PC-9 (cell line): ENCODE results near the gene TNC. TPM values are rescaled to one million over a fixed set of nuclear protein-coding genes. Genes with fewer than 3 reads are reported as not detected.
A peak's percentile ranks its signal among the peaks of the same experiment; 100 is the strongest.

ENCODE experiments used
- Bru-seq: library from RNA; stranded (reverse); fragments of 400-500 nt; gene quantifications from one replicate; lab custom pipeline; 2021; lab: Mats Ljungman, UMichigan
- BruChase-seq, 2 experiments: library from RNA; stranded (reverse); fragments of 400-500 nt; gene quantifications; one replicate each; lab custom pipeline; 2021; lab: Mats Ljungman, UMichigan
- BruUV-seq: library from RNA; stranded (reverse); fragments of 400-500 nt; replicated peaks from 2 replicates; lab custom pipeline; 2021; lab: Mats Ljungman, UMichigan
- CTCF ChIA-PET: fragments of 300-600 bp; sonication (Branson Sonifier 250); formaldehyde crosslinking; loops from one replicate; lab custom pipeline; 2022; ENCODE audit warnings: antibody characterized with exemption; lab: Charles Lee
- POLR2A ChIA-PET: fragments of 300-600 bp; sonication (Branson Sonifier 250); formaldehyde crosslinking; loops from one replicate; lab custom pipeline; 2022; ENCODE audit warnings: antibody characterized with exemption; ENCODE audit not compliant: unreplicated experiment; lab: Charles Lee
- DNase-seq, 2 experiments: peaks; one replicate each; pipeline versions ENCODE4 v3.0.0 to v3.0.0-alpha.2; 2015 to 2022; ENCODE audit warnings: mixed read lengths in 1 of 2
- H2AFZ ChIP-seq: fragments of 200-600 bp; sonication (generic); 2 replicates; pipeline ENCODE4 v1.8.1; 2017; ENCODE audit warnings: antibody characterized with exemption
- H3F3A ChIP-seq: fragments of 200-600 bp; sonication (generic); 2 replicates; pipeline ENCODE4 v1.8.1; 2017; ENCODE audit warnings: antibody characterized with exemption, mild to moderate bottlenecking, low read depth; ENCODE audit not compliant: insufficient read depth
- H3K27ac ChIP-seq: fragments of 200-600 bp; sonication (generic); 2 replicates; pipeline ENCODE4 v1.6.1; 2016; ENCODE audit warnings: mixed run types
- H3K27me3 ChIP-seq: fragments of 200-600 bp; sonication (generic); 2 replicates; pipeline ENCODE4 v1.6.1; 2016; ENCODE audit warnings: low read depth, mixed run types; ENCODE audit not compliant: insufficient read depth
- H3K36me3 ChIP-seq: fragments of 200-600 bp; sonication (generic); 2 replicates; pipeline ENCODE4 v1.6.1; 2016; ENCODE audit warnings: low read depth, mixed run types
- H3K4me1 ChIP-seq: fragments of 200-600 bp; sonication (generic); replicated peaks from 2 replicates; pipeline ENCODE4 v1.6.1; 2016; ENCODE audit warnings: mixed run types; ENCODE audit not compliant: insufficient read depth
- H3K4me2 ChIP-seq: fragments of 200-600 bp; sonication (generic); 2 replicates; pipeline ENCODE4 v1.6.1; 2017; ENCODE audit warnings: mixed run types
- H3K4me3 ChIP-seq: fragments of 200-600 bp; sonication (generic); 2 replicates; pipeline ENCODE4 v1.6.1; 2016; ENCODE audit warnings: mixed run types
- H3K79me2 ChIP-seq: fragments of 200-600 bp; sonication (generic); 2 replicates; pipeline ENCODE4 v1.6.1; 2017; ENCODE audit warnings: low read depth, mixed run types
- H3K9me2 ChIP-seq: fragments of 200-600 bp; sonication (generic); 2 replicates; pipeline ENCODE4 v1.8.1; 2017; ENCODE audit warnings: mild to moderate bottlenecking; ENCODE audit not compliant: insufficient read depth
- H3K9me3 ChIP-seq: fragments of 200-600 bp; sonication (generic); 2 replicates; pipeline ENCODE4 v1.8.1; 2016; ENCODE audit warnings: low read depth; ENCODE audit not compliant: insufficient read depth
- H4K20me1 ChIP-seq: fragments of 200-600 bp; sonication (generic); 2 replicates; pipeline ENCODE4 v1.8.1; 2017; ENCODE audit not compliant: insufficient read depth
- EZH2 ChIP-seq: fragments of 200-600 bp; sonication (generic); IDR thresholded peaks from 2 replicates; pipeline ENCODE4 v1.8.0; 2017; ENCODE audit warnings: antibody characterized with exemption, low read depth
- intact Hi-C: fragments of 100-400 bp; cut with micrococcal nuclease; formaldehyde crosslinking; loops from one replicate; pipeline ENCODE4 v1.10.0; 2022; ENCODE audit not compliant: unreplicated experiment
- long read RNA-seq: library from polyadenylated mRNA; stranded (forward); transcript quantifications from one replicate; pipeline ENCODE4 v2.0.0, GENCODE V29; 2022
- total RNA-seq: library from RNA; stranded (reverse); gene quantifications from 2 replicates; pipeline ENCODE4 v1.2.3, GENCODE V29; 2021
- TF ChIP-seq, protein P1 (sequence below): fragments of 200-600 bp; sonication (generic); conservative IDR thresholded peaks from 2 replicates; pipeline ENCODE4 v1.6.1; 2017; ENCODE audit warnings: mixed run types, antibody characterized with exemption, mild to moderate bottlenecking, moderate library complexity

Gene TNC
- 1.1 and 1.9 TPM in 2 replicates for total RNA-seq
- percentile 14 among the genes with signal in this experiment for Bru-seq, nascent RNA
- BruChase-seq, experiment 1, labeled RNA remaining after a 2-hour chase = percentile 13 among the genes with signal in this experiment
- BruChase-seq, experiment 2, labeled RNA remaining after a 6-hour chase = percentile 17 among the genes with signal in this experiment
- long read RNA-seq, partial matches to known transcripts = 0 of 1 reads
- long read RNA-seq, other reads (novel, unspliced or antisense) = 1 of 1 reads

DNA sequence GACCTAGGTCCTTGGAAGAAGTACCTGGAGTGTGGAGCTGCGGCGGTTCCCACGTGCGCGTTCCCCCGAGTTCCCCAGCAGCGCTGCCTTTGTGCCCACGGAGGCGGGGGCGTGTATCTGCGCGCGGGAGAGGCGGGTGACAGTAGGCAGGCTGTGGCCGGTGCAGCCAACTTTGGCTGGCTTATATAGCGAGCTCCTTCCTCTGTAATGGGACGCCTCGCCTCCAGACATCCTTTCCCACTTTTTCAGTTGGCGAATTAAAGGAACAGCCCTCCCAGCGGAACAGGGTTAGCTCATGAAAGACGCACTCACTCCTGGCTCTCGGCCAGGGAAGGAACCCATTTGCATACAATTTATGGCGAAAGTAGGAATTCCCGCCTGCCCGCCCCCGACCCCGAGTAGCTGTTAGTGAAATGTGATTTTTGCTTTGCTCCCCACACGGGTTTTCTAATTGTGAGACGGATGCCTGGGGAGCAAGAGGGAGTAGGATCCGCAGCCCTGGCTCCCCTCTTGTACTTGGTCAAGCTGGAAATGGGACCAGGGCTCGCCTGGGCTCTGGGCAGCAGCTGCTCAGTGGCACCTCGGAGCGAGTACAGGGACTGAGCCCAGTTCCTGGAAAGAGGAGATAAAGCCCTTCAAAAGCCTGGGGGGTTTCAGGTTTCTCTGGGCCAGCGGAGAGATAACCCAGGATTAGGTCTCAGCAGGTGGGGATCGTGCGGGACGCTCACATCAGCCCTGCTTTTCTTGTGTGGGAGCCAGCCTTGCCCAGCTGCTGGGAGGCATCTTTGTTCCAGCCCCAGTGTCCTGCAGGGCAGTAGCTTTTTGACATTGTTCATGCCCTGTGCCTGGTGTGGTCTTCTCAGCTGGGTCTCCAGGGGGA lies at the start of gene TNC:
TSS of gene TNC (minus strand) at position 159 of the 880 bp plus-strand sequence. CDS start 27,139 bp downstream, outside the sequence.
- Histone ChIP-seq H3K4me1 (peaks cover 64% of the 10 kb centered on the region), H3F3A (peaks cover 50% of the 10 kb centered on the region), H3K27ac (peak within 1 kb of the TSS; percentile 17; the same call in 1 of the 2 replicates), H3K27me3 (peaks cover 1% of the 10 kb centered on the region; the same call in 1 of the 2 replicates), H3K4me3 (peak within 1 kb of the TSS; percentile 48; the same call in 1 of the 2 replicates), H2AFZ (peak within 1 kb of the TSS; percentile 17; the same call in 1 of the 2 replicates), H3K36me3 (no peaks in the 10 kb centered on the region), H3K4me2 (peak within 1 kb of the TSS; percentile 85), H3K9me3 (no peaks in the 10 kb centered on the region), H4K20me1 (no peaks in the 10 kb centered on the region; the same call in 1 of the 2 replicates), H3K79me2 (no peaks in the 10 kb centered on the region), H3K9me2 (no peaks in the 10 kb centered on the region)
- CTCF ChIA-PET = interaction anchor here (0.6 to 0.7 kb wide), 2 partner anchors 294 to 470 kb away, joined by 3 read pairs; no protein-coding TSS in a partner anchor
- intact Hi-C loops = loop anchor here (5.0 kb wide), 3 partner anchors 39 to 404 kb away; no protein-coding TSS in a partner anchor
- no peak for TF ChIP-seq EZH2
- TF ChIP-seq, protein P1, sequence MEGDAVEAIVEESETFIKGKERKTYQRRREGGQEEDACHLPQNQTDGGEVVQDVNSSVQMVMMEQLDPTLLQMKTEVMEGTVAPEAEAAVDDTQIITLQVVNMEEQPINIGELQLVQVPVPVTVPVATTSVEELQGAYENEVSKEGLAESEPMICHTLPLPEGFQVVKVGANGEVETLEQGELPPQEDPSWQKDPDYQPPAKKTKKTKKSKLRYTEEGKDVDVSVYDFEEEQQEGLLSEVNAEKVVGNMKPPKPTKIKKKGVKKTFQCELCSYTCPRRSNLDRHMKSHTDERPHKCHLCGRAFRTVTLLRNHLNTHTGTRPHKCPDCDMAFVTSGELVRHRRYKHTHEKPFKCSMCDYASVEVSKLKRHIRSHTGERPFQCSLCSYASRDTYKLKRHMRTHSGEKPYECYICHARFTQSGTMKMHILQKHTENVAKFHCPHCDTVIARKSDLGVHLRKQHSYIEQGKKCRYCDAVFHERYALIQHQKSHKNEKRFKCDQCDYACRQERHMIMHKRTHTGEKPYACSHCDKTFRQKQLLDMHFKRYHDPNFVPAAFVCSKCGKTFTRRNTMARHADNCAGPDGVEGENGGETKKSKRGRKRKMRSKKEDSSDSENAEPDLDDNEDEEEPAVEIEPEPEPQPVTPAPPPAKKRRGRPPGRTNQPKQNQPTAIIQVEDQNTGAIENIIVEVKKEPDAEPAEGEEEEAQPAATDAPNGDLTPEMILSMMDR = no peak
- BruUV-seq = no TSS peak
- POLR2A ChIA-PET = interaction anchor here (0.7 kb wide), 1 partner anchor 305 kb away, joined by 6 read pairs; no protein-coding TSS in a partner anchor
- peak in 1 of 2 experiments; percentile 55 for DNase-seq

DNA sequence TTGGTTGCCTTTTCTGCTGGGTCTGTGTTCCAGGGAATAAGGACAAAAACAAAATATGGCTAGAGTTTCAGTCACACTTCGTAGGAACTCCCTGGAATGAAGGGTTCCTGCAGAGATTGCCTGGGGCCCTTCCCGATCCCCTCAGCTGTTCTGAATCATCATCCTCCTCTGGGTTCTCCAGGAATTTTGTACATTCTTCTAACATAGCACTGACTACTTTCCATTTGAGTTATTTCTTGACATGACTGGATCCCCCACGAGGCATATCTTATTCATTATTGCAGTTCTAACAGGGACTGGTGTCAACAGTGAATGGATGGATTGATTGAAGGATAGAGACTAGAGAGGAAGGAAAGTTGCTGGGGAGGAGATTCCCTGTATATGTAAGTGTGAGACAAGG lies 49.2 kb upstream of the TNC start:
- Histone ChIP-seq H3K9me2 (no peaks in the 10 kb centered on the region), H3K79me2 (no peaks in the 10 kb centered on the region), H3K9me3 (no peaks in the 10 kb centered on the region), H4K20me1 (no peaks in the 10 kb centered on the region), H3K27me3 (no peaks in the 10 kb centered on the region), H3K4me3 (no peak overlapping the region), H3K36me3 (no peaks in the 10 kb centered on the region), H3K27ac (no peak overlapping the region), H3F3A (peaks cover 15% of the 10 kb centered on the region), H2AFZ (no peak overlapping the region), H3K4me1 (peaks cover 27% of the 10 kb centered on the region), H3K4me2 (peak overlapping the region; percentile 14; the same call in 1 of the 2 replicates)
- ChIA-PET CTCF (no interaction called here), POLR2A (no interaction called here)
- intact Hi-C loops = loop anchor here (2.0 kb wide), 1 partner anchor 46 kb away; no protein-coding TSS in a partner anchor
- no peak for TF ChIP-seq EZH2
- TF ChIP-seq, protein P1 = no peak
- peak; percentile 54 to 75 for DNase-seq
- no TSS peak for BruUV-seq

DNA sequence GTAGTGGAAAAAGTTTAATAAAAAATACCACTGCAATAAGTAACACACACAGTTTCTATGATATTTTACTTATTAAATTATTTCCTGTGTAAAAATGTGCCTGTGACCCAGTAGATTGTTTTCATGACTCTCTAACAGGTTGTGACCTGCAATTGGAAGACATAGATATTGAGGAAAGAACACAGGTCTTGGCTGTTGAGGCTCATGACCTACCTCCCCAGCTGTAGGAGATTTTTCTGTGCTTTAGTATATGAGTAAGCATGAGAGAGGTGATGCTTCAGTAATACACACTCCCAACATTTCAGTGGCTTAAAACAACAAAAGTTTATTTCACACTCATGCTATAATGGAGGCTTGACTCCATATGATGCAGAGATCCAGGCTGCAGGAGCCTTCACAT lies 47.3 kb upstream of the TNC start:
- POLR2A ChIA-PET = no interaction called here
- no peaks in the 10 kb centered on the region for H3K79me2 ChIP-seq
- no peaks in the 10 kb centered on the region for H3K27me3 ChIP-seq
- no peak overlapping the region for H2AFZ ChIP-seq
- CTCF ChIA-PET = no interaction called here
- DNase-seq = no peak
- H3K4me3 ChIP-seq = no peak overlapping the region
- no peaks in the 10 kb centered on the region for H4K20me1 ChIP-seq
- no peaks in the 10 kb centered on the region for H3K9me3 ChIP-seq
- BruUV-seq = no TSS peak
- no peak overlapping the region for H3K4me2 ChIP-seq
- intact Hi-C loops = no loop called here
- peaks cover 15% of the 10 kb centered on the region for H3F3A ChIP-seq
- no peaks in the 10 kb centered on the region for H3K9me2 ChIP-seq
- peaks cover 23% of the 10 kb centered on the region for H3K4me1 ChIP-seq
- no peak overlapping the region for H3K27ac ChIP-seq
- H3K36me3 ChIP-seq = no peaks in the 10 kb centered on the region
- TF ChIP-seq, protein P1 = no peak
- no peak for TF ChIP-seq EZH2
